H9 (cell line): ENCODE data around the gene DPY19L3. TPM values are rescaled to one million over a fixed set of nuclear protein-coding genes. Genes with fewer than 3 reads are reported as not detected.

ENCODE experiments used
- DNase-seq: peaks from one replicate; pipeline ENCODE4 v3.0.0-alpha.2; 2017
- H2AFZ ChIP-seq: one replicate; pipeline ENCODE4 v1.6.1; 2013; ENCODE audit warnings: mild to moderate bottlenecking, low read length, control low read depth, moderate library complexity
- H2AK5ac ChIP-seq: 2 replicates; pipeline ENCODE4 v1.6.1; 2013; ENCODE audit warnings: low read length, control low read depth, mixed read lengths; ENCODE audit not compliant: insufficient read length
- H2BK120ac ChIP-seq: one replicate; pipeline ENCODE4 v1.6.1; 2013; ENCODE audit warnings: low read depth, mild to moderate bottlenecking, low read length, control low read depth, inconsistent platforms; ENCODE audit not compliant: poor library complexity, severe bottlenecking
- H2BK12ac ChIP-seq: 2 replicates; pipeline ENCODE4 v1.6.1; 2013; ENCODE audit warnings: low read length, control low read depth, mixed read lengths, low read depth; ENCODE audit not compliant: insufficient read length
- H2BK15ac ChIP-seq: 2 replicates; pipeline ENCODE4 v1.6.1; 2013; ENCODE audit warnings: low read depth, low read length, control low read depth
- H2BK20ac ChIP-seq: one replicate; pipeline ENCODE4 v1.6.1; 2013; ENCODE audit warnings: low read depth, mild to moderate bottlenecking, low read length, control low read depth, inconsistent platforms; ENCODE audit not compliant: poor library complexity, severe bottlenecking
- H2BK5ac ChIP-seq: 2 replicates; pipeline ENCODE4 v1.6.1; 2013; ENCODE audit warnings: low read length, control low read depth, mixed read lengths; ENCODE audit not compliant: insufficient read length
- H3K14ac ChIP-seq: 2 replicates; pipeline ENCODE4 v1.6.1; 2013; ENCODE audit warnings: low read length, control low read depth; ENCODE audit not compliant: insufficient read depth
- H3K18ac ChIP-seq: 2 replicates; pipeline ENCODE4 v1.6.1; 2013; ENCODE audit warnings: low read depth, mild to moderate bottlenecking, mixed read lengths, low read length, control low read depth; ENCODE audit not compliant: insufficient read length
- H3K23ac ChIP-seq: 2 replicates; pipeline ENCODE4 v1.6.1; 2013; ENCODE audit warnings: low read length, control low read depth, mixed read lengths, low read depth; ENCODE audit not compliant: insufficient read length
- H3K23me2 ChIP-seq: 2 replicates; pipeline ENCODE4 v1.6.1; 2013; ENCODE audit warnings: low read depth, mild to moderate bottlenecking, mixed read lengths, low read length, control low read depth; ENCODE audit not compliant: insufficient read length, poor library complexity, severe bottlenecking
- H3K27ac ChIP-seq: 2 replicates; pipeline ENCODE4 v1.5.1; 2013; ENCODE audit warnings: low read length, control low read depth, mixed read lengths, low read depth; ENCODE audit not compliant: insufficient read length
- H3K27me3 ChIP-seq: 2 replicates; pipeline ENCODE4 v1.6.1; 2013; ENCODE audit warnings: low read length, control low read depth, inconsistent platforms; ENCODE audit not compliant: insufficient read depth
- H3K4ac ChIP-seq: 2 replicates; pipeline ENCODE4 v1.6.1; 2013; ENCODE audit warnings: low read depth, mild to moderate bottlenecking, control low read depth, inconsistent platforms, low read length, moderate library complexity
- H3K4me1 ChIP-seq: 2 replicates; pipeline ENCODE4 v1.6.1; 2013; ENCODE audit warnings: low read length, control low read depth, inconsistent platforms; ENCODE audit not compliant: insufficient read depth
- H3K4me2 ChIP-seq: 2 replicates; pipeline ENCODE4 v1.6.1; 2013; ENCODE audit warnings: low read length, control low read depth, mixed read lengths; ENCODE audit not compliant: insufficient read length, insufficient read depth
- H3K56ac ChIP-seq: 2 replicates; pipeline ENCODE4 v1.6.1; 2013; ENCODE audit warnings: low read depth, mild to moderate bottlenecking, mixed read lengths, low read length, control low read depth; ENCODE audit not compliant: insufficient read length
- H3K79me1 ChIP-seq: 2 replicates; pipeline ENCODE4 v1.6.1; 2013; ENCODE audit warnings: low read depth, mild to moderate bottlenecking, moderate library complexity, low read length, control low read depth, inconsistent platforms; ENCODE audit not compliant: insufficient read depth, poor library complexity, severe bottlenecking
- H3K79me2 ChIP-seq: 2 replicates; pipeline ENCODE4 v1.6.1; 2013; ENCODE audit warnings: low read length, control low read depth, inconsistent platforms; ENCODE audit not compliant: insufficient read depth
- H3K9ac ChIP-seq: 2 replicates; pipeline ENCODE4 v1.6.1; 2013; ENCODE audit warnings: low read length, control low read depth, mixed read lengths; ENCODE audit not compliant: insufficient read length; ENCODE audit errors: extremely low read depth
- H3K9me3 ChIP-seq: one replicate; pipeline ENCODE4 v1.6.1; 2013; ENCODE audit warnings: low read depth, low read length, inconsistent platforms; ENCODE audit not compliant: control insufficient read depth
- H3T11ph ChIP-seq: one replicate; pipeline ENCODE4 v1.6.1; 2013; ENCODE audit warnings: mild to moderate bottlenecking, low read length, control low read depth, inconsistent platforms
- H4K20me1 ChIP-seq: one replicate; pipeline ENCODE4 v1.6.1; 2013; ENCODE audit not compliant: control insufficient read depth, insufficient read length, insufficient read depth
- H4K5ac ChIP-seq: 2 replicates; pipeline ENCODE4 v1.6.1; 2013; ENCODE audit warnings: low read depth, mild to moderate bottlenecking, mixed read lengths, low read length, control low read depth; ENCODE audit not compliant: insufficient read length
- H4K8ac ChIP-seq: replicated peaks from 2 replicates; pipeline ENCODE4 v1.6.1; 2013; ENCODE audit warnings: low read length, control low read depth, mixed read lengths, low read depth; ENCODE audit not compliant: insufficient read length
- H4K91ac ChIP-seq: 2 replicates; pipeline ENCODE4 v1.6.1; 2013; ENCODE audit warnings: low read depth, mild to moderate bottlenecking, moderate library complexity, mixed read lengths, low read length, control low read depth; ENCODE audit not compliant: insufficient read length
- H3K27ac Mint-ChIP-seq, 3 experiments: 2 replicates in 2 of 3; 3 replicates in 1 of 3; pipeline ENCODE4 v1.8.0; 2020 to 2021; ENCODE audit warnings: mixed read lengths in 3 of 3, mild to moderate bottlenecking in 1 of 3, moderate library complexity in 1 of 3
- H3K27me3 Mint-ChIP-seq: 2 replicates; pipeline ENCODE4 v1.8.0; 2021; ENCODE audit warnings: low read depth, mild to moderate bottlenecking, moderate library complexity, mixed read lengths
- H3K36me3 Mint-ChIP-seq, 3 experiments: 2 replicates in 2 of 3; 3 replicates in 1 of 3; pipeline ENCODE4 v1.8.0; 2020 to 2021; ENCODE audit warnings: low read depth in 3 of 3, mixed read lengths in 3 of 3; ENCODE audit not compliant: insufficient read depth in 1 of 3
- H3K4me1 Mint-ChIP-seq, 2 experiments: 2 replicates each; pipeline ENCODE4 v1.8.0; 2020; ENCODE audit warnings: mixed read lengths in 2 of 2
- H3K4me3 Mint-ChIP-seq, 2 experiments: 2 replicates in 1 of 2; 3 replicates in 1 of 2; pipeline ENCODE4 v1.8.0; 2020 to 2021; ENCODE audit warnings: mild to moderate bottlenecking in 2 of 2, mixed read lengths in 2 of 2, moderate library complexity in 1 of 2
- H3K9me3 Mint-ChIP-seq, 2 experiments: 2 replicates in 1 of 2; 3 replicates in 1 of 2; pipeline ENCODE4 v1.8.0; 2020; ENCODE audit warnings: mild to moderate bottlenecking in 2 of 2, mixed read lengths in 2 of 2, moderate library complexity in 1 of 2
- CTCF ChIP-seq: fragments of 200-600 bp; sonication (generic); conservative IDR thresholded peaks from 3 replicates; pipeline ENCODE4 v1.8.0; 2021; ENCODE audit warnings: antibody characterized with exemption, mild to moderate bottlenecking
- WGBS: extraction: QIAGEN DNeasy Blood & Tissue Kit; methylation state at CpG from one replicate; pipeline ENCODE4 v1.1.7; 2013; ENCODE audit warnings: missing lambda C conversion rate, low lambda C conversion rate, mixed read lengths; ENCODE audit not compliant: insufficient read length; ENCODE audit errors: extremely low coverage; 5-methylcytosine and 5-hydroxymethylcytosine counted together
- total RNA-seq: library from RNA; stranded (reverse); gene quantifications from 2 replicates; pipeline ENCODE4 v1.2.1, GENCODE V29; 2021

Gene DPY19L3
- total RNA-seq, 1 experiment from 2014 or later = 54.5 TPM

DNA sequence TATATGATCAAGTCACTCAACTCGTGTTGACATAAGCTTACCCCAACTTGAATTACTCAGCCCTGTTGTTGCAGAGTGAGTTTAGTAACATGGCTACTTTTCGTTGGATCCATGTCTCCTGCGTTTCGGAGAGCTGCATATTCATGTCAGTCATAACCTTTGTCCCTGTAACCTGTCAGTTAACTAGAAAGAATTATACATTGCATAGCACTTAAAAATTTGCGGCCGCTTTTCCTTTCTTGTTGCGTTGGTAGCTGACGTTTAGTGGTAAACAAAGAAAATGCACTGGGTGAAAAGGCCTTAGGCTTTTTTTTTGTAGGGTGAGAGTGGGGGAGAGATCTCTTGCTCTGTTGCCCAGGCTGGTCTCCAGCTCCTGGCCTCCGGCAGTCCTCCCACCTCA, 46.0 kb upstream of the DPY19L3 start:
- Histone ChIP-seq H3K23ac (no peak overlapping the region), H2BK5ac (no peak overlapping the region), H3K79me1 (no peaks in the 10 kb centered on the region), H3T11ph (no peak overlapping the region), H2AK5ac (no peak overlapping the region), H3K27ac (no peak overlapping the region), H3K14ac (no peak overlapping the region), H4K5ac (no peak overlapping the region), H4K20me1 (no peaks in the 10 kb centered on the region), H2BK120ac (no peak overlapping the region), H3K18ac (no peak overlapping the region), H3K56ac (no peak overlapping the region), H2BK12ac (no peak overlapping the region), H3K9ac (no peak overlapping the region), H4K91ac (no peak overlapping the region), H3K4me2 (no peak overlapping the region), H3K9me3 (no peaks in the 10 kb centered on the region), H3K79me2 (no peaks in the 10 kb centered on the region), H3K27me3 (no peaks in the 10 kb centered on the region), H2AFZ (no peak overlapping the region), H4K8ac (no peak overlapping the region), H2BK15ac (no peak overlapping the region), H3K4ac (no peak overlapping the region), H3K4me1 (no peaks in the 10 kb centered on the region), H2BK20ac (no peak overlapping the region), H3K23me2 (no peaks in the 10 kb centered on the region)
- Mint-ChIP-seq H3K4me1 (no peaks in the 10 kb centered on the region), H3K4me3 (no peak overlapping the region), H3K27me3 (no peaks in the 10 kb centered on the region), H3K36me3 (peaks cover 32 to 78% (median 64%) of the 10 kb centered on the region in 3 experiments; a peak in 6 of 7 replicates), H3K27ac (no peak overlapping the region), H3K9me3 (no peaks in the 10 kb centered on the region; a peak in 1 of 5 replicates)
- TF ChIP-seq CTCF = no peak
- WGBS = no CpG with 5 or more reads among the region's 9 CpGs
- DNase-seq = no peak
